HEK293T (cell line): ENCODE results near the gene DDI1.

Experiments used
- FOXK2 ChIP-seq: fragments of 450-650 bp; IDR thresholded peaks from 2 replicates; pipeline ENCODE4 v1.6.1; 2016; ENCODE audit warnings: mild to moderate bottlenecking
- NFRKB ChIP-seq: fragments of 450-650 bp; IDR thresholded peaks from 2 replicates; pipeline ENCODE4 v1.6.1; 2016; ENCODE audit warnings: mild to moderate bottlenecking, moderate library complexity

GRCh38 chr11:103994518-103994917, 41.9 kb upstream of the DDI1 start:
- TF ChIP-seq FOXK2 = no peak
- no peak for TF ChIP-seq NFRKB
